Neural cell (in vitro differentiated cells): Measurements from ENCODE around the gene FILIP1L. TPM values are rescaled to one million over a fixed set of nuclear protein-coding genes. Genes with fewer than 3 reads are reported as not detected.

Experiments
- H2AFZ ChIP-seq: fragments of 200-600, 300-800 bp; sonication (generic), shearing (Covaris generic); 2 replicates; pipeline ENCODE4 v1.6.0; 2014; ENCODE audit warnings: low read depth, mild to moderate bottlenecking, antibody characterized with exemption, low read length, moderate library complexity
- H3F3A ChIP-seq: fragments of 200-600 bp; shearing (Covaris generic); 2 replicates; pipeline ENCODE4 v1.6.1; 2016; ENCODE audit warnings: mild to moderate bottlenecking, moderate library complexity, mixed read lengths, antibody characterized with exemption, low read length; ENCODE audit not compliant: insufficient read depth, poor library complexity, severe bottlenecking
- H3K27ac ChIP-seq: fragments of 200-600, 300-800 bp; sonication (generic), shearing (Covaris generic); 2 replicates; pipeline ENCODE4 v1.5.1; 2014; ENCODE audit warnings: mild to moderate bottlenecking, low read length, moderate library complexity
- H3K27me3 ChIP-seq: fragments of 300-800, 200-600 bp; sonication (generic), shearing (Covaris generic); 2 replicates; pipeline ENCODE4 v1.6.0; 2014; ENCODE audit warnings: mild to moderate bottlenecking, low read depth, low read length, moderate library complexity; ENCODE audit not compliant: insufficient read depth
- H3K36me3 ChIP-seq: fragments of 300-800, 200-600 bp; sonication (generic), shearing (Covaris generic); 2 replicates; pipeline ENCODE4 v1.5.1; 2014; ENCODE audit warnings: mild to moderate bottlenecking, antibody characterized with exemption, low read length, moderate library complexity; ENCODE audit not compliant: insufficient read depth
- H3K4me2 ChIP-seq: fragments of 300-800, 200-600 bp; sonication (generic), shearing (Covaris generic); 2 replicates; pipeline ENCODE4 v1.6.0; 2014; ENCODE audit warnings: mild to moderate bottlenecking, low read length
- H3K4me3 ChIP-seq: fragments of 300-800, 200-600 bp; sonication (generic), shearing (Covaris generic); 2 replicates; pipeline ENCODE4 v1.5.1; 2014; ENCODE audit warnings: mild to moderate bottlenecking, low read length, moderate library complexity
- H3K79me2 ChIP-seq: fragments of 200-600 bp; shearing (Covaris generic); replicated peaks from 2 replicates; pipeline ENCODE4 v1.6.0; 2014; ENCODE audit warnings: mild to moderate bottlenecking, low read length, moderate library complexity; ENCODE audit not compliant: insufficient read depth
- H3K9ac ChIP-seq: fragments of 300-800, 200-600 bp; sonication (generic), shearing (Covaris generic); 2 replicates; pipeline ENCODE4 v1.6.1; 2016; ENCODE audit warnings: mild to moderate bottlenecking, low read length, mixed read lengths
- H3K9me2 ChIP-seq: fragments of 200-600 bp; shearing (Covaris generic); 2 replicates; pipeline ENCODE4 v1.6.1; 2016; ENCODE audit warnings: mild to moderate bottlenecking, low read length, mixed read lengths; ENCODE audit not compliant: insufficient read depth
- H3K9me3 ChIP-seq: fragments of 200-600, 300-800 bp; sonication (generic), shearing (Covaris generic); 2 replicates; pipeline ENCODE4 v1.6.1; 2016; ENCODE audit warnings: mild to moderate bottlenecking, mixed run types, low read length, moderate library complexity, mixed read lengths
- H4K20me1 ChIP-seq: fragments of 200-600 bp; shearing (Covaris generic); 2 replicates; pipeline ENCODE4 v1.6.1; 2016; ENCODE audit warnings: mild to moderate bottlenecking, mixed run types; ENCODE audit not compliant: insufficient read depth
- EP300 ChIP-seq: fragments of 450-650 bp; conservative IDR thresholded peaks from 2 replicates; pipeline ENCODE4 v1.6.1; 2014; ENCODE audit warnings: antibody characterized with exemption, mild to moderate bottlenecking, moderate library complexity; ENCODE audit not compliant: poor library complexity, severe bottlenecking
- EZH2 ChIP-seq: fragments of 200-600, 300-800 bp; shearing (Covaris generic), sonication (generic); IDR thresholded peaks from 2 replicates; pipeline ENCODE4 v1.6.1; 2014; ENCODE audit warnings: antibody characterized with exemption, low read length, borderline replicate concordance, mild to moderate bottlenecking; ENCODE audit not compliant: insufficient read depth, poor library complexity, severe bottlenecking
- MXI1 ChIP-seq: fragments of 450-650 bp; conservative IDR thresholded peaks from 2 replicates; pipeline ENCODE4 v1.6.1; 2014; ENCODE audit warnings: antibody characterized with exemption, mild to moderate bottlenecking; ENCODE audit not compliant: poor library complexity, severe bottlenecking
- POLR2AphosphoS5 ChIP-seq: IDR thresholded peaks from 2 replicates; pipeline ENCODE4 v1.6.1; 2012
- RAD21 ChIP-seq: fragments of 450-650 bp; conservative IDR thresholded peaks from 2 replicates; pipeline ENCODE4 v1.6.1; 2014; ENCODE audit warnings: antibody characterized with exemption, mild to moderate bottlenecking, moderate library complexity
- SMC3 ChIP-seq: fragments of 450-650 bp; conservative IDR thresholded peaks from 2 replicates; pipeline ENCODE4 v1.6.1; 2014; ENCODE audit warnings: antibody characterized with exemption, mild to moderate bottlenecking, moderate library complexity; ENCODE audit not compliant: poor library complexity
- TAF1 ChIP-seq: IDR thresholded peaks from 2 replicates; pipeline ENCODE4 v1.6.1; 2012; ENCODE audit warnings: low read depth
- polyA plus RNA-seq: library from polyadenylated mRNA; depleted of rRNA; stranded (reverse); fragments of >200 nt; gene quantifications from 2 replicates; pipeline ENCODE4 v1.2.3, GENCODE V29; 2014
- TF ChIP-seq, protein P1 (sequence below): IDR thresholded peaks from 2 replicates; pipeline ENCODE4 v1.6.1; 2012; ENCODE audit warnings: borderline replicate concordance
- TF ChIP-seq, protein P2 (sequence below): fragments of 450-650 bp; IDR thresholded peaks from 2 replicates; pipeline ENCODE4 v1.5.1; 2014; ENCODE audit warnings: antibody characterized with exemption, mild to moderate bottlenecking, moderate library complexity; ENCODE audit not compliant: poor library complexity, severe bottlenecking

FILIP1L gene
- polyA plus RNA-seq, 1 donor from 2014 or later = 0.27 TPM

- no peaks in the 10 kb centered on the region for H3F3A ChIP-seq
- no peak overlapping the region for H2AFZ ChIP-seq
- no peaks in the 10 kb centered on the region for H3K79me2 ChIP-seq
- no peaks in the 10 kb centered on the region for H3K9me3 ChIP-seq
- no peaks in the 10 kb centered on the region for H3K36me3 ChIP-seq
- no peak overlapping the region for H3K4me2 ChIP-seq
- no peaks in the 10 kb centered on the region for H3K27me3 ChIP-seq
- H3K9me2 ChIP-seq = no peaks in the 10 kb centered on the region
- H3K4me3 ChIP-seq = no peak overlapping the region
- H3K27ac ChIP-seq = no peak overlapping the region
- no peak overlapping the region for H3K9ac ChIP-seq
- TF ChIP-seq TAF1 (no peak), RAD21 (no peak), POLR2AphosphoS5 (no peak), EP300 (no peak), MXI1 (no peak), SMC3 (no peak), EZH2 (no peak)
- TF ChIP-seq, protein P1, sequence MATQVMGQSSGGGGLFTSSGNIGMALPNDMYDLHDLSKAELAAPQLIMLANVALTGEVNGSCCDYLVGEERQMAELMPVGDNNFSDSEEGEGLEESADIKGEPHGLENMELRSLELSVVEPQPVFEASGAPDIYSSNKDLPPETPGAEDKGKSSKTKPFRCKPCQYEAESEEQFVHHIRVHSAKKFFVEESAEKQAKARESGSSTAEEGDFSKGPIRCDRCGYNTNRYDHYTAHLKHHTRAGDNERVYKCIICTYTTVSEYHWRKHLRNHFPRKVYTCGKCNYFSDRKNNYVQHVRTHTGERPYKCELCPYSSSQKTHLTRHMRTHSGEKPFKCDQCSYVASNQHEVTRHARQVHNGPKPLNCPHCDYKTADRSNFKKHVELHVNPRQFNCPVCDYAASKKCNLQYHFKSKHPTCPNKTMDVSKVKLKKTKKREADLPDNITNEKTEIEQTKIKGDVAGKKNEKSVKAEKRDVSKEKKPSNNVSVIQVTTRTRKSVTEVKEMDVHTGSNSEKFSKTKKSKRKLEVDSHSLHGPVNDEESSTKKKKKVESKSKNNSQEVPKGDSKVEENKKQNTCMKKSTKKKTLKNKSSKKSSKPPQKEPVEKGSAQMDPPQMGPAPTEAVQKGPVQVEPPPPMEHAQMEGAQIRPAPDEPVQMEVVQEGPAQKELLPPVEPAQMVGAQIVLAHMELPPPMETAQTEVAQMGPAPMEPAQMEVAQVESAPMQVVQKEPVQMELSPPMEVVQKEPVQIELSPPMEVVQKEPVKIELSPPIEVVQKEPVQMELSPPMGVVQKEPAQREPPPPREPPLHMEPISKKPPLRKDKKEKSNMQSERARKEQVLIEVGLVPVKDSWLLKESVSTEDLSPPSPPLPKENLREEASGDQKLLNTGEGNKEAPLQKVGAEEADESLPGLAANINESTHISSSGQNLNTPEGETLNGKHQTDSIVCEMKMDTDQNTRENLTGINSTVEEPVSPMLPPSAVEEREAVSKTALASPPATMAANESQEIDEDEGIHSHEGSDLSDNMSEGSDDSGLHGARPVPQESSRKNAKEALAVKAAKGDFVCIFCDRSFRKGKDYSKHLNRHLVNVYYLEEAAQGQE = no peak
- TF ChIP-seq, protein P2, sequence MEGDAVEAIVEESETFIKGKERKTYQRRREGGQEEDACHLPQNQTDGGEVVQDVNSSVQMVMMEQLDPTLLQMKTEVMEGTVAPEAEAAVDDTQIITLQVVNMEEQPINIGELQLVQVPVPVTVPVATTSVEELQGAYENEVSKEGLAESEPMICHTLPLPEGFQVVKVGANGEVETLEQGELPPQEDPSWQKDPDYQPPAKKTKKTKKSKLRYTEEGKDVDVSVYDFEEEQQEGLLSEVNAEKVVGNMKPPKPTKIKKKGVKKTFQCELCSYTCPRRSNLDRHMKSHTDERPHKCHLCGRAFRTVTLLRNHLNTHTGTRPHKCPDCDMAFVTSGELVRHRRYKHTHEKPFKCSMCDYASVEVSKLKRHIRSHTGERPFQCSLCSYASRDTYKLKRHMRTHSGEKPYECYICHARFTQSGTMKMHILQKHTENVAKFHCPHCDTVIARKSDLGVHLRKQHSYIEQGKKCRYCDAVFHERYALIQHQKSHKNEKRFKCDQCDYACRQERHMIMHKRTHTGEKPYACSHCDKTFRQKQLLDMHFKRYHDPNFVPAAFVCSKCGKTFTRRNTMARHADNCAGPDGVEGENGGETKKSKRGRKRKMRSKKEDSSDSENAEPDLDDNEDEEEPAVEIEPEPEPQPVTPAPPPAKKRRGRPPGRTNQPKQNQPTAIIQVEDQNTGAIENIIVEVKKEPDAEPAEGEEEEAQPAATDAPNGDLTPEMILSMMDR = no peak
- H4K20me1 ChIP-seq = no peaks in the 10 kb centered on the region
Measured at GRCh38 chr3:100150473-100150872, 36.2 kb upstream of the FILIP1L start.

- H3K9me2 ChIP-seq = no peaks in the 10 kb centered on the region
- no peak overlapping the region for H3K4me3 ChIP-seq
- H3K79me2 ChIP-seq = no peaks in the 10 kb centered on the region
- no peaks in the 10 kb centered on the region for H3K9me3 ChIP-seq
- no peaks in the 10 kb centered on the region for H4K20me1 ChIP-seq
- no peak overlapping the region for H3K4me2 ChIP-seq
- no peaks in the 10 kb centered on the region for H3K36me3 ChIP-seq
- no peak overlapping the region for H3K9ac ChIP-seq
- H2AFZ ChIP-seq = no peak overlapping the region
- H3F3A ChIP-seq = no peaks in the 10 kb centered on the region
- TF ChIP-seq, protein P1 = no peak
- TF ChIP-seq EP300 (no peak), TAF1 (no peak), RAD21 (no peak), POLR2AphosphoS5 (no peak), SMC3 (no peak), EZH2 (no peak), MXI1 (no peak)
- TF ChIP-seq, protein P2 = no peak
- no peak overlapping the region for H3K27ac ChIP-seq
- H3K27me3 ChIP-seq = no peaks in the 10 kb centered on the region
Measured at GRCh38 chr3:100149713-100150415, 35.6 kb upstream of the FILIP1L start.
